ENCODE data around the gene MEF2C. TPM values are rescaled to one million over a fixed set of nuclear protein-coding genes. Genes with fewer than 3 reads are reported as not detected.

Gene MEF2C
- total and polyA plus RNA-seq, 4 donors: 2.8 to 15.9 (median 10.1) TPM

DNA sequence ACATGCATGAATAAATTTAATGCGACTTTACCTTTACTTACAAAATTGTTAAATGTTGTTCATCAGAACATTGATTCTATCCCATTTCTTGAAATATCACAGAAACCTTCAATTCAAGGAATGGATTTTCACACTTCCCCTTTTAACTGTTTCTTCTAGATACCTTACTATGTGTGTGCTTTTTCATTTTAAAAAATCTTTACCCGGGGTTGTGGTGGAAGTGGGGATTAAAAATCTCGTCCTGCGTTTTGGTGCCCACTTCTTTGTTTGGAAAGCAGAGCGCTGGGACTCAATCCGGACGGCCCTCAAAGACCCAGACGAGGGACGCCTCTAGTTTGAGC, 5.8 kb upstream of the MEF2C start:
- Histone ChIP-seq H3K27me3 (ENCODE audit: control insufficient read depth in 4 of 4, insufficient read depth in 4 of 4, low read length in 3 of 4) (peaks cover 0 to 5% (median 0%) of the 10 kb centered on the region in 4 donors), H3K36me3 (ENCODE audit: control insufficient read depth in 4 of 4, insufficient read depth in 3 of 4, low read depth in 1 of 4, low read length in 3 of 4) (no peaks in the 10 kb centered on the region), H3K4me1 (ENCODE audit: control insufficient read depth in 4 of 4, insufficient read depth in 4 of 4, low read length in 3 of 4) (peaks cover 3 to 9% (median 6%) of the 10 kb centered on the region in 4 donors), H3K9me3 (ENCODE audit: control insufficient read depth in 4 of 4, low read length in 3 of 4) (no peaks in the 10 kb centered on the region), H3K4me3 (ENCODE audit: low read depth in 1 of 3, low read length in 3 of 3) (peak overlapping the region; percentile 12 to 54 (median 47)), H3K27ac (ENCODE audit: low read depth in 1 of 2, low read length in 2 of 2) (peak overlapping the region; percentile 63 to 75), H3K9ac (ENCODE audit: low read depth in 1 of 2, low read length in 2 of 2) (no peak overlapping the region)
- no peak for DNase-seq (ENCODE audit: low spot score)
- 17% methylated on average over 9 of the region's 9 CpGs for WGBS
- TF ChIP-seq EGR1 (IDR thresholded peaks at IDR 0.05; ENCODE audit: low read depth in 2 of 2) (no peak), FOXA2 (IDR thresholded peaks at IDR 0.05) (no peak), TAF1 (conservative IDR thresholded peaks at IDR 0.05) (no peak), RAD21 (IDR thresholded peaks at IDR 0.05) (no peak)

DNA sequence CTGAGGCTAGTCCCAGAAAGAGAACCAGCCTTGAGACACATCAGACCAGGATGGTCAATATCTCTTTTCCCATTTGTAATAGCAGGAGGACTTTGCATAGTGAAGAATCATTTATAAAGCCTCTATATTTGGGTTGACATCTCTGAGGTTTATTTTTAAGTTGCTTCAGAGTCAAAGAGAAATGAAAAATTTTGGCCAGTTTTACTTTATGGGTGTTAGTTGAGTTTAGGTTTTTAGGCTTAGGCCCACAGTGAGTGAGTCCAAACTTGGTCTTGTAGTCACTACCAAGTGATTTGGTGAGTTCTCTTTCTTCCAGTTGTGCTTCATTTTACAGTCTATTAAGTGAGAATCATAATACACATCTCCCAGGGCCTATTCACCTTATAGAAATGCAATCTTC, 5.3 kb upstream of the MEF2C start:
- Histone ChIP-seq H3K27me3 (ENCODE audit: control insufficient read depth in 4 of 4, insufficient read depth in 4 of 4, low read length in 3 of 4) (peaks cover 0 to 6% (median 0%) of the 10 kb centered on the region in 4 donors), H3K4me1 (ENCODE audit: control insufficient read depth in 4 of 4, insufficient read depth in 4 of 4, low read length in 3 of 4) (peaks cover 3 to 14% (median 10%) of the 10 kb centered on the region in 4 donors), H3K4me3 (ENCODE audit: low read depth in 1 of 3, low read length in 3 of 3) (no peak overlapping the region), H3K9me3 (ENCODE audit: control insufficient read depth in 4 of 4, low read length in 3 of 4) (no peaks in the 10 kb centered on the region), H3K9ac (ENCODE audit: low read depth in 1 of 2, low read length in 2 of 2) (peak overlapping the region in 1 of 2 donors; percentile 14), H3K27ac (ENCODE audit: low read depth in 1 of 2, low read length in 2 of 2) (no peak overlapping the region), H3K36me3 (ENCODE audit: control insufficient read depth in 4 of 4, insufficient read depth in 3 of 4, low read depth in 1 of 4, low read length in 3 of 4) (no peaks in the 10 kb centered on the region)
- DNase-seq (ENCODE audit: low spot score): no peak
- TF ChIP-seq NR2F2 (IDR thresholded peaks at IDR 0.05) (no peak), CTCF (IDR thresholded peaks at IDR 0.05; ENCODE audit: low read depth, low read length, missing input control) (no peak), ZBTB33 (IDR thresholded peaks at IDR 0.05) (no peak), JUND (IDR thresholded peaks at IDR 0.05) (no peak), YY1 (IDR thresholded peaks at IDR 0.05) (no peak), EGR1 (IDR thresholded peaks at IDR 0.05; ENCODE audit: low read depth in 2 of 2) (no peak), GABPA (IDR thresholded peaks at IDR 0.05 in 1 of 2, conservative IDR thresholded peaks at IDR 0.05 in 1 of 2) (no peak), RAD21 (IDR thresholded peaks at IDR 0.05) (no peak), TAF1 (conservative IDR thresholded peaks at IDR 0.05) (no peak), MAX (IDR thresholded peaks at IDR 0.05) (no peak), HNF4G (IDR thresholded peaks at IDR 0.05) (no peak), SP1 (IDR thresholded peaks at IDR 0.05) (no peak)
- TF ChIP-seq, protein P1, sequence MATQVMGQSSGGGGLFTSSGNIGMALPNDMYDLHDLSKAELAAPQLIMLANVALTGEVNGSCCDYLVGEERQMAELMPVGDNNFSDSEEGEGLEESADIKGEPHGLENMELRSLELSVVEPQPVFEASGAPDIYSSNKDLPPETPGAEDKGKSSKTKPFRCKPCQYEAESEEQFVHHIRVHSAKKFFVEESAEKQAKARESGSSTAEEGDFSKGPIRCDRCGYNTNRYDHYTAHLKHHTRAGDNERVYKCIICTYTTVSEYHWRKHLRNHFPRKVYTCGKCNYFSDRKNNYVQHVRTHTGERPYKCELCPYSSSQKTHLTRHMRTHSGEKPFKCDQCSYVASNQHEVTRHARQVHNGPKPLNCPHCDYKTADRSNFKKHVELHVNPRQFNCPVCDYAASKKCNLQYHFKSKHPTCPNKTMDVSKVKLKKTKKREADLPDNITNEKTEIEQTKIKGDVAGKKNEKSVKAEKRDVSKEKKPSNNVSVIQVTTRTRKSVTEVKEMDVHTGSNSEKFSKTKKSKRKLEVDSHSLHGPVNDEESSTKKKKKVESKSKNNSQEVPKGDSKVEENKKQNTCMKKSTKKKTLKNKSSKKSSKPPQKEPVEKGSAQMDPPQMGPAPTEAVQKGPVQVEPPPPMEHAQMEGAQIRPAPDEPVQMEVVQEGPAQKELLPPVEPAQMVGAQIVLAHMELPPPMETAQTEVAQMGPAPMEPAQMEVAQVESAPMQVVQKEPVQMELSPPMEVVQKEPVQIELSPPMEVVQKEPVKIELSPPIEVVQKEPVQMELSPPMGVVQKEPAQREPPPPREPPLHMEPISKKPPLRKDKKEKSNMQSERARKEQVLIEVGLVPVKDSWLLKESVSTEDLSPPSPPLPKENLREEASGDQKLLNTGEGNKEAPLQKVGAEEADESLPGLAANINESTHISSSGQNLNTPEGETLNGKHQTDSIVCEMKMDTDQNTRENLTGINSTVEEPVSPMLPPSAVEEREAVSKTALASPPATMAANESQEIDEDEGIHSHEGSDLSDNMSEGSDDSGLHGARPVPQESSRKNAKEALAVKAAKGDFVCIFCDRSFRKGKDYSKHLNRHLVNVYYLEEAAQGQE (IDR thresholded peaks at IDR 0.05): no peak
- TF ChIP-seq, protein P2, sequence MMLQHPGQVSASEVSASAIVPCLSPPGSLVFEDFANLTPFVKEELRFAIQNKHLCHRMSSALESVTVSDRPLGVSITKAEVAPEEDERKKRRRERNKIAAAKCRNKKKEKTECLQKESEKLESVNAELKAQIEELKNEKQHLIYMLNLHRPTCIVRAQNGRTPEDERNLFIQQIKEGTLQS (IDR thresholded peaks at IDR 0.05): no peak
